GM21737 (cell line): ENCODE data around the gene CYP11A1.

Experiments
- ATAC-seq: cut with Tn5 transposase; IDR thresholded peaks from one replicate; pipeline ENCODE4 v1.9.1; 2021; ENCODE audit warnings: mild to moderate bottlenecking, moderate library complexity; ENCODE audit not compliant: unreplicated experiment

CYP11A1 gene

DNA sequence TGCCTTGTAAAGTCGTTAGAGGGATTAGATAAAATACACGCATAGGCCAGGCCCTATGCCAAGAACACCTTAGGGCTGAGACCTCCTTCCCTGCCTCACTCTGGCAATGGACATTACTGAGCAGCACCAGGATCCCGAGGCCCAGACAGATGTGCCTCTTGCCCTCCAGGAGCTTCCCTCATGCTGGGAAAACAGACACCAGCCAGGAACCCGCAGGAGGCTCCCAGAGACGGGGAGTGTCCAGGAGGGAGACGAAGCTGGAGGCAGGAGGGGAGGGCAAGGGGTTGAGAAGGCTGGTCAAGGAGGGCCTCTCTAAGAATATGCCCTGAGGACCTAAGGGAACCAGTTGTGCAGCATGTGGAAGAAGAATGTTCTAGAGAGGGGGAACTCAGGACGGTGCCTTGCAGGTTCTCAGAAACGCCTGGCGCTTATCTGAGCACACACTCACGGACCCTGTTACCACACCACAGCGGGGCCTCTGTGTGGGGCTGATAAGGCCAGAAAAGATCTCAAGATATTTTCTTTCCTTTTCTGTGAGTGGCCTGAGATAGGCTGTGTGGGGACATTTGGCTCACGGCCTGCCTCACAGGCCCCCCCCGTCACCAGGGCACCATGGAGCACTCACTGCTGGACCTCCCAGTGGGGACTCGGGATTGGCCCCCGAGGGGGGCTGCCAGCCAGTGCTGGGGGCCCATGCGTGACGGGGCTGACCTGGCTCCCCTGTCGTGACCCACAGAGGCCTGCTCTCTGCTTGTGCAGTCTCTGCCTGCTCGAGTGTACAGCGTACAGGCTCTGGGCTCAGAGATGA lies 22.0 kb upstream of the CYP11A1 start:
- ATAC-seq: no peak

DNA sequence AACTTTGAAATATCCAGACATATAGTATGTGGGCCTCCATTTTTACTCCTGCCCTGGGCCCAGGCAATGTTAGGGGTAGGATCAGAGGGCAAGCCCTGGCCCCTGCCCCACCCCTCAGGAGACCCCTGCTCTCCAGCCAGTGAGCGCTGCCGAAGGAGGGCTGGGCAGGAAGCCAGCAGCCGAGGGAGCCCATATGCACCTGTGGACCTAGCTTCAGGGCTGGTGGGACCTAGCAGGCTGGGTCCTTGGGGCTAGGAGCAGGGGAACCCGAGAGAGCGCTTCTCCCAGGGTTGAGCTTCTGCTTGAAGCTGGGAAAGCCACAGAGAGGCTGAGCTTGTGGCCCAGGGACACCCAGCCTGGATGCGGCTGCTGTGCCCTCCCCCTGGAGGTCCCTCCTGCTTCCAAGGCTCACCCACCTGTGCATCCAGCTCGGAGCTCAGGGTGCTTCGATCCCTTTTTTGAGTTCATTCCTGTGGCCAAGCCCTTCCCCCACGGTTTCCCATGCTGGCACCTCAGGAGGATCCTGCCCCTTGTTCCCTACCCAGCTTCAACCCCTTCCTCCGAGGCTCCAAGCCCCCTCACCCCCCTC lies 21.0 kb upstream of the CYP11A1 start:
- ATAC-seq: no peak

DNA sequence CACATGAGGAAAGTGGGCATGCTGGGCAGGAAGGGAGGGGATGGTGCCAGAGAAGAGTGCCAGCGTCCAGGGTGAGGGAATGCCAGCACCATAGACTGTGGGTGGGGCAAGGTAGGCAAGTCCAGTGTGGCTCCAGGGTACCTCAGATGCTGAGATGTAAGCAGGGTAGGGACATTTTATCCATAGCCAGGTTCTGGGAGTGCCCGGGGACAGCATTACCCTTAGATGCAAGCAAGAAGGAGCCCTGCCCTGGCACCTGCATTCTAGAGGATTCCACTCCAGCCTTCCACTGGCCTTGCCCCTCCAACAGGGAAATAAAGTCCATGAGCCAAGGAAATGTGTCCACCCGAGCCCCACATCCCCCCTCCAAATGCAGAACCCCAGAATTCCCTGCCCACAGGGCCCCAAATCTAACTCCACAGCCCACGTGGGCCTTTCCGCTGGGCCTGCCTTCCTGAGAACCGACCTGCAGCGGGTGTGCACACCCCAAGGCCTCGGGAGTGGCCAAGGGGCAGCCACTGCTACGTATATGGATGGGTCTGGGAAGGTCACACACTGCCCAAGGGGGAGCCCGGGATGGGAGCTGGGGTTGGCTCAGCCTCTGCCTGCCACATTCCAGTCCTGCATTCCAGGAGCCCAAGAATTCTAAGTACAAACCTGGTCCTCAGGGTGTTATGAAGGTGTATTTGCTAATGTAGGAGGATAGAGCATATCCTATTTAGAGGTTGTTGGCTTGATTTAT lies 20.3 kb upstream of the CYP11A1 start:
- no peak for ATAC-seq

- ATAC-seq: no peak
Measured at GRCh38 chr15:74387141-74387541, 19.7 kb upstream of the CYP11A1 start.

DNA sequence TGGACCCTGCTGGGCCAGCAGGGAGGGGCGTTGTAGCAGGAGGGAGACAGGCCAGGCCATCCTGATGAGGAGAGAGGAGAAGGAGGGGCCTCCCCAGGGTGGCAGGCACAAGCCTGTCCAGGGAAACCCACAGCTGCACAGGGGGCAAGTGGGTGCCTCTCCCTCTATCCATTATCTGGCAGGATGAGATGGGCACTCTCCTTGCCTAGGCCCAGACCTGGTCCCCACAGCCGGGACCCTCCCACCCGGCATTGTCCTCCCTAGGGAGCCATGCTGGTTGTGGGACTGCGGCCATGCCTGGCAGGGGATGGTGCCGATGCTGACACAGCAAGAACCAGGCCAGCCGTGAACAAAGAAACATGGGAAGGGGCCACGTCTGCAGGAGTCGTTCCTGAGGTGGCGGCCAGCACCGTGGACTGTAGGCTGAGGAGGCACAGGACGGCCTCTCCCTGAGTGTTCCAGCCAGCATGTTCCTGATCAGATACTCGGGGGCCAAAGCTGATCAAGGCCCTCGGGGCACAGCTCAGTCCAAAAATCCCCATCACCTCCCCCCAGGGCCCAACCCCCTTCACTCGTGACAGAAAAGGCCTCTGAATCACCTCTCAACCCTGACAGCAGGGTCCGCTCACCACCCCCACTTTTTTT lies 19.2 kb upstream of the CYP11A1 start:
- ATAC-seq: no peak

- ATAC-seq: no peak
Measured at GRCh38 chr15:74385733-74386132, 18.3 kb upstream of the CYP11A1 start.

GRCh38 chr15:74384881-74385643 lies 17.6 kb upstream of the CYP11A1 start:
- peak; percentile 46 for ATAC-seq

GRCh38 chr15:74384566-74384880 lies 17.1 kb upstream of the CYP11A1 start:
- ATAC-seq: no peak

DNA sequence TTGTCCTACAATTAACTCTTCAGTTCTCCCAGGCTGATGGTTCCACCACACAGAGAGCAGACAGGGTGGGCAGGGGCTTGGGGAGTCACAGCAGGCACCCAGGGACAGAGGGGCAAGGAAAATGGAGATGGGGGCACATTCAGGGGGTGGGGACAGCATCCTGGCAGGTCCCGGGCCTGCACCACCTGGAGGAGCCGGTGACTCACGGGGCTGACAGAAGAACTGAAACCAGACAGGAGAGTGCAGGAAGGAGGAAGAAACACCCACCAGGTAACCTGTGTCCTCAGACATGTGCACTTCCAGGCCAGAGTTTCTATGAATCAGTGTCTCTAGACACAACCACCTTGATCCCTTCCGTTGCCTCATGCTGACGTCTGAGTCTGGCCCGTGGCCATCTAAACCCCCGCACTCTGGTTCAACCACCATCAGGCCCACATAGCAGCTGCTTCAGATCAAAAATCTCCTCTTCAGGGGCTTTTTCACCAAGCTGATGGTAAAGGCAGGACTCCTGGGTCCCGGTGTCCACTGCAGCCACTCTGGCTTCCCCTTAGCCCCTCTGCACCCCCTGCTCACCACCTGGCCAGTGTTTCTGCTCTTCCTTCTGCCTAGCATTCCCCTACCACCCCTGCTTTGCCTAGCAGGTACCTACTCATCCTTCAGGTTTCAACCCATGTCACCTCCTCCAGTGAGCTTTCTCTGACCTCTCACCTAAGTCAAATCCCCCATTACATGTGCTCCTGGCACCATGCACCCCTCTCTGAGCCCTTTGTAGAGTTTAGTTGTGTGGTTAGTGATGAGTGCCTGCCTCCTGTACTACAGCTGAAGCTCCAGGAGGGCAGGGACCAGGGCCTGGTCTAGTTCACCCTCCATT lies 16.5 kb upstream of the CYP11A1 start:
- ATAC-seq: peak; percentile 46

DNA sequence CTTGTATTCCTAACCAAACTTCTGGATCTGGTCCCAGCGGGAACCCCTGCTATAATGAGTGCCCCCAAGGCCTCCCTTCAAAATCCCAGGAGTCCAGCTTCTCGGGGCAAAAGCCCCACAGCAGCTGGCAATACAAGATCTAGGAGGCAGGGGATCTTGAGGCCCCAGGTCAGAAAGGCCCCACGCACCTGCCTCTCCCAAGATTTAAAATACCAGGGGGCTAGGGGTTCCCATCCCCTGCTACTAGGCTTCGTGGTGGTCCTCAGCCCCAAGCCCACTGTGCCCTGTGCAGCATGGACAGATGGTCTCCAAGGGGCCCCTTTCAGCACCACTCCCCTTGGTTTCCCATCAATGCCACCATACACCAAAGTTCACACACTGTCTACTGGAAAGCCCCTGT lies 15.8 kb upstream of the CYP11A1 start:
- peak; percentile 7 for ATAC-seq

DNA sequence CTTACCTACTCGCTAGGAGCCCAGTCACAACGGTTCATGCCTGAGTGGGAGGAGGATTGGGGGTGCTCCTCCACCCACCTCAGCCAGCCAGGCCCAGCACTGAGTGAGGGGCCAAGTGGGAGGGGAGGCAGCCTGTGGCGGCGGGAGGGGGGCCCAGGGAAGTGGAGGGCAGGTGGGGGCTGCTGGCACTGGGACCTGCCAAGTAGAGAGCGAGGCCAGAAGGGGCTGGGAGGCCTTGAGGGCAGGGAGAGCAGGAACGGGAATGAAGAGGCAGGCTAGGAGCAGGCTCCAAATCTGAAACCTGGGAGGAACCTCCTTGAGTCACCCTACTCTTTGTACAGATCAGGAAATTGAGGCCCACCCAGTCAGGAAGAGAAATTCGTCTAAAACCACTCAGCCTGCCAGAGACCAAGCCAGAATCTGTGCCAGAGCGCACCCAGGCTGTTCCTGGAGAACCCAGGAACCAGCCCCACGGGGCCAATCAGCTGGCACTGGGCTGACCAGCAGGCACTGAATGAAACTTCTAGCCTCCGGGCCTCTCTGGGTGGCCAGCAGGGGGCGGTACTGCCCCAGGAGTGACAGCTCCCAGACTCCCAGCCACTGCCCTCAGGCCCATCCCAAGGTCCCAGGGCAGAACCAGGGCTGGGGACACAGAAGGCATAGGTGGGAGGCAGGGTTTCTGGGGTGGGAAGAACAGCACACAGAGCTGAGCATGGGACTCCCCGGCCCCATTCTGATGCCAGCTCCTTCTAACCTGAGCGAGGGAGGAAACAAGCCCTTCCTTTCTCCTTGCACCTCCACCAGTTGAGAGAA lies 14.8 kb upstream of the CYP11A1 start:
- peak; percentile 32 for ATAC-seq

GRCh38 chr15:74381481-74381880 lies 14.0 kb upstream of the CYP11A1 start:
- ATAC-seq: no peak

DNA sequence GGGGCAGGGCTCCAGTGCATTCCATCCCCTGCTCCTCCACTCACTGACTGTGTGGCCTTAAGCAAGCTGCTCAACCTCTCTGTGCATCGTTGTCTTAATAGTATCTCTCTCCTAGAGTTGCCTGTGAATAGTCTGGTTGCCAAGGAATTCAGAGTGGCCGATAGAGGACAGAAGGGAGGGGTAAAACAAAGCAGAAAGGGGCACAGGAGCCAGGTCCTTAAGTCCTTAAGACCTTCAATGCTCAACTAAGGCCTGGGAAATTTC lies 13.7 kb upstream of the CYP11A1 start:
- no peak for ATAC-seq

GRCh38 chr15:74380361-74381189 lies 13.1 kb upstream of the CYP11A1 start:
- ATAC-seq: no peak

- no peak for ATAC-seq
Measured at GRCh38 chr15:74378848-74379247, 11.4 kb upstream of the CYP11A1 start.

DNA sequence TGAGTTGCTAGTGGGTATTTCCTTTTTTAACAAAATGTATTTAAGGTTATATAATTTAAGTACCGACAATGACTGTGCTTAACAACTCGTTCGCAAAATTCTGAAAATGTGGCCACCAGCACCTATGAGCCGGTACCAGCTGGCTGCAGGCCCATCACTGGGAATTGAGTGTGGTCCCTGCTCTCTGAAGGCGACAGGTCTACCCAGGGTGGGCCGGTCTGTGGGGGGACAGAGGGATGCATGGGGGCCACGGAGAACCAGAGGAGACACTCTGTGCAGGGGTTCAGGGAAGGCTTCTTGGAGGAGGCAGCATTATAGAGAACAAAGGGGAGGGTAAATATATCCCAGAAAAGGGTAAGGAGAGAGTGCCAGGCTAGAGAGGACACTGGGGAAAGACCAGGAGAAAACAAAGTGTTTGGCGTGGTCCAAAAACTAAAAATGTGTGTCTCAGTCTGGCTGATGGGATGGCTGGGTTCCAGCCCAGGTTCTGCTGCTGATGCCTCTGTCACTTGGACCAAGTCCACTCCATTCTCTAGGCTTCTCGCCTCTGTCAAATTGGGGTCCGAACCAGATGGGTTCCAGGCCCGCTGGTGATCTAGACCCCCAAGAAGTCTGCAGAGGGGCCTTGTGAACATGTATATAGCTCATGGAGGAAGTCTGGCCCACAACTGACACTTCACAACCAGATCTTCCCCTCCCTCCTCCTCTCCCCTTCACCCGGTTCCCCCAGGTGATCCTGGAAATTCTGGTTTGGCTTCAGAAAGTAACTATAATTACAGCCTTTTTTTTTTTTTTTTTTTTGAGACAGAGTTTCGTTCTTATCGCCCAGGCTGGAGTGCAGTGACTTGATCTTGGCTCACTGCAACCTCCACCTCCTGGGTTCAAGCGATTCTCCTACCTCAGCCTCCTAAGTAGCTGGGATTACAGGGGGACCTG lies 10.7 kb upstream of the CYP11A1 start:
- ATAC-seq: no peak

GRCh38 chr15:74376825-74377581 lies 9.6 kb upstream of the CYP11A1 start:
- ATAC-seq: no peak
